HEK293T (cell line): ENCODE data around the gene ANXA8.
"Not testable (repeated sequence)": the region's sequence is repeated elsewhere in the genome, so short reads cannot be mapped to it uniquely, and the experiment has no call there.

Source experiments
- CTCF ChIA-PET: fragments of 350-600 bp; formaldehyde crosslinking; extraction: SDS; loops from one replicate; lab custom pipeline; 2021; ENCODE audit warnings: antibody characterized with exemption, inconsistent platforms; lab: Yijun Ruan, JAX
- POLR2A ChIA-PET: fragments of 350-600 bp; formaldehyde crosslinking; extraction: SDS; loops from one replicate; lab custom pipeline; 2020; ENCODE audit warnings: antibody characterized with exemption, inconsistent platforms; lab: Yijun Ruan, JAX
- DNase-seq: peaks from one replicate; pipeline ENCODE4 v3.0.0; 2012; ENCODE audit warnings: mixed read lengths; ENCODE audit errors: extremely low spot score

Gene ANXA8

GRCh38 chr10:47483923-47484322 is at the start of gene ANXA8:
ANXA8 (minus strand) TSS chr10:47484115; CDS start chr10:47483933, 182 bp downstream.
- CTCF ChIA-PET, POLR2A ChIA-PET, DNase-seq: not testable (repeated sequence)

- DNase-seq, CTCF ChIA-PET, POLR2A ChIA-PET: not testable (repeated sequence)
Observed at GRCh38 chr10:47523475-47523874, 39.6 kb upstream of the ANXA8 start, which contains the start of gene AGAP9. AGAP9 (minus strand) TSS chr10:47523638; CDS start chr10:47523526, 112 bp downstream.

- CTCF ChIA-PET, POLR2A ChIA-PET: not testable (repeated sequence)
Observed at GRCh38 chr10:47502313-47502712, 18.4 kb upstream of the ANXA8 start.

GRCh38 chr10:47494226-47494625 is 10.3 kb upstream of the ANXA8 start:
- DNase-seq, POLR2A ChIA-PET, CTCF ChIA-PET: not testable (repeated sequence)

More at GRCh38 chr10:47502313-47502712, 18.4 kb upstream of the ANXA8 start:
- DNase-seq: not testable (repeated sequence)

GRCh38 chr10:47491600-47491999 is 7.7 kb upstream of the ANXA8 start, which contains the start of gene FAM25G:
FAM25G (minus strand) TSS chr10:47491700; CDS start chr10:47491674, 26 bp downstream.
- CTCF ChIA-PET, DNase-seq, POLR2A ChIA-PET: not testable (repeated sequence)

GRCh38 chr10:47489630-47490029 is 5.7 kb upstream of the ANXA8 start:
- POLR2A ChIA-PET, CTCF ChIA-PET, DNase-seq: not testable (repeated sequence)

GRCh38 chr10:47485943-47486342 is 2.0 kb upstream of the ANXA8 start:
- POLR2A ChIA-PET, DNase-seq, CTCF ChIA-PET: not testable (repeated sequence)

GRCh38 chr10:47484786-47485185 is 871 bp upstream of the ANXA8 start:
- DNase-seq, POLR2A ChIA-PET, CTCF ChIA-PET: not testable (repeated sequence)

- CTCF ChIA-PET, DNase-seq, POLR2A ChIA-PET: not testable (repeated sequence)
Observed at GRCh38 chr10:47482367-47482766, 1.5 kb downstream of the ANXA8 start.

GRCh38 chr10:47481768-47482181 is 2.1 kb downstream of the ANXA8 start:
- DNase-seq, POLR2A ChIA-PET, CTCF ChIA-PET: not testable (repeated sequence)

GRCh38 chr10:47481182-47481766 is 2.6 kb downstream of the ANXA8 start:
- CTCF ChIA-PET, DNase-seq, POLR2A ChIA-PET: not testable (repeated sequence)

GRCh38 chr10:47480133-47480532 is 3.8 kb downstream of the ANXA8 start:
- POLR2A ChIA-PET, DNase-seq, CTCF ChIA-PET: not testable (repeated sequence)

- CTCF ChIA-PET, DNase-seq, POLR2A ChIA-PET: not testable (repeated sequence)
Observed at GRCh38 chr10:47478114-47478513, 5.8 kb downstream of the ANXA8 start.

- DNase-seq, POLR2A ChIA-PET, CTCF ChIA-PET: not testable (repeated sequence)
Observed at GRCh38 chr10:47477078-47477477, 6.8 kb downstream of the ANXA8 start.

- DNase-seq, POLR2A ChIA-PET, CTCF ChIA-PET: not testable (repeated sequence)
Observed at GRCh38 chr10:47475101-47475500, 8.8 kb downstream of the ANXA8 start.

GRCh38 chr10:47473516-47473915 is 10.4 kb downstream of the ANXA8 start:
- CTCF ChIA-PET, POLR2A ChIA-PET, DNase-seq: not testable (repeated sequence)

GRCh38 chr10:47472647-47473046 is 11.3 kb downstream of the ANXA8 start:
- CTCF ChIA-PET, POLR2A ChIA-PET, DNase-seq: not testable (repeated sequence)

GRCh38 chr10:47472072-47472471 is 11.8 kb downstream of the ANXA8 start:
- CTCF ChIA-PET, DNase-seq, POLR2A ChIA-PET: not testable (repeated sequence)

GRCh38 chr10:47468731-47469528 is 15.0 kb downstream of the ANXA8 start:
- POLR2A ChIA-PET, CTCF ChIA-PET, DNase-seq: not testable (repeated sequence)
